ENCODE data around the gene ZNF3.

The ZNF3 gene

DNA sequence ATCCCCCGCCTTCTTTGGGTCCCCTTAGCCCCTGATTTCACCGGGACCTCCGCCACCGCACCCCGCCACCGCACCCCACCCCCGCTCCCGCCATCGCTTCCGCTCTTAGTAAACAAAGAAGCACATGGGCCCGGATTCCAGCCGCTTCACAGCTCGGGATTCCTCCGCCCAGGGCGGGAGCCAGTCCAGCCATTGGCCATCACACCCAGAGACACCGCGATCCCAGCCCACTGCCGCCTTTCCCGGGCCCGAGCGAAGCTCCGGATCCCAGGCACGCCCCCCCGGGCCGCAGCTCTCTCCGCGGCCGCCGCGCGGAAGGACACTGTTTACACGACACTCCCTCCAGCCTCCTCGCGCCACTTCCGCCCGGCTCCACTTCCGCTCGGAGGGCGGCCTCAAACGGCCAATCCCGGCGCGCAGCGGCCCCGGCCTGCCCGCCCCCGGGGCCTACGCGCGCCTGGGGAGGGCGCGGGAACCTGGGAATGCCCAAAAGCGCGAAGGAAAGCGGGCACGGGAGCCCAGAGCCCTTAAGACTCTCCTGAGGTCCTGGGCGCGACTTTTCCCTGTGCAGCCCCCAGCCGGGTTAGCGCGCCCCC, 19.0 kb upstream of the ZNF3 start:
- peak; percentile 99 for DNase-seq (ENCODE audit: low read depth)

DNA sequence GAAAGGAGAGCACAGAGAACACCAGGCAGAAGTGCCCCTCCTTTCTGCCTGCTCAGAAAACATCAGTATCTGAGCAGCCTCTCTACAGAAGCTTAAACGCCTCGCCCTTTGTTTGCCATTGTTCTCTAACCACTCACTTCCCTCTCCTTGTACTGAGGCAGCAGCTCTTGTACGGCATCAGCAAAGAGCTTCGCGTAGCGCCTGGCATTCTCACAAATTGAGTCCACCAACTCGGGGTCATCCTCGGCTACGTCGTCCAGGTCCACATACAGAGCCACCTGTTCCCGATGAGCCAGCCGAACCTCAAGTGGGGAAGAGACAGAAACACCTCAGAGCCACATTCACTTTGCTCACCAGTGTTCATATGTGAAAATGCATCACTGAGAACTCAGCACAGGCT, 17.9 kb upstream of the ZNF3 start:
- TF ChIP-seq, protein P1, sequence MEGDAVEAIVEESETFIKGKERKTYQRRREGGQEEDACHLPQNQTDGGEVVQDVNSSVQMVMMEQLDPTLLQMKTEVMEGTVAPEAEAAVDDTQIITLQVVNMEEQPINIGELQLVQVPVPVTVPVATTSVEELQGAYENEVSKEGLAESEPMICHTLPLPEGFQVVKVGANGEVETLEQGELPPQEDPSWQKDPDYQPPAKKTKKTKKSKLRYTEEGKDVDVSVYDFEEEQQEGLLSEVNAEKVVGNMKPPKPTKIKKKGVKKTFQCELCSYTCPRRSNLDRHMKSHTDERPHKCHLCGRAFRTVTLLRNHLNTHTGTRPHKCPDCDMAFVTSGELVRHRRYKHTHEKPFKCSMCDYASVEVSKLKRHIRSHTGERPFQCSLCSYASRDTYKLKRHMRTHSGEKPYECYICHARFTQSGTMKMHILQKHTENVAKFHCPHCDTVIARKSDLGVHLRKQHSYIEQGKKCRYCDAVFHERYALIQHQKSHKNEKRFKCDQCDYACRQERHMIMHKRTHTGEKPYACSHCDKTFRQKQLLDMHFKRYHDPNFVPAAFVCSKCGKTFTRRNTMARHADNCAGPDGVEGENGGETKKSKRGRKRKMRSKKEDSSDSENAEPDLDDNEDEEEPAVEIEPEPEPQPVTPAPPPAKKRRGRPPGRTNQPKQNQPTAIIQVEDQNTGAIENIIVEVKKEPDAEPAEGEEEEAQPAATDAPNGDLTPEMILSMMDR (conservative IDR thresholded peaks at IDR 0.05; ENCODE audit: low read depth, low read length), result no peak
- H3K4me3 ChIP-seq (ENCODE audit: low read depth, low read length), result peak overlapping the region; percentile 79
- DNase-seq (ENCODE audit: low read depth), result no peak

More for the DNA sequence above, 19.0 kb upstream of the ZNF3 start:
- H3K4me3 ChIP-seq (ENCODE audit: low read depth, low read length), result peak overlapping the region; percentile 79
- TF ChIP-seq, protein P1 (conservative IDR thresholded peaks at IDR 0.05; ENCODE audit: low read depth, low read length), result no peak

DNA sequence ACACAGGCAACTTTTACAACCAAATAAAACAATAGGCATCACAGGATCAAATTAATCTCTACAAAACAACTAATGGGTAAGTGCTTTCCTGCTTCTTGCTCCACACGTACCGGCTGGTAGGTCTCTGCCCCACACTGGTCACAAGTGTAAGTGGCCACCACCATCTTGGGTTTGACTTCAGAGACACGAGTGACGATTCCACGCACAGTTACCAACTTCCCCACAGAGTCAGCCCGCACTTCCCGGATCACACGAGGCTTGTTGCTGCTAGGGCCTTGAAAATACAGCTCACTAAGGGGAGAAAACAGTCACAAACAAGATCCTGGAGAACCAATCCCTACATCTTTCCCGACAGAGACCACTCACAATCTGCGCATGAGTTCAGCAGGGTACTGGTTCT, 17.4 kb upstream of the ZNF3 start:
- no peak overlapping the region for H3K4me3 ChIP-seq (ENCODE audit: low read depth, low read length)
- DNase-seq (ENCODE audit: low read depth), result no peak
- TF ChIP-seq, protein P1 (conservative IDR thresholded peaks at IDR 0.05; ENCODE audit: low read depth, low read length), result no peak

- no peak overlapping the region for H3K4me3 ChIP-seq (ENCODE audit: low read depth, low read length)
- TF ChIP-seq, protein P1 (conservative IDR thresholded peaks at IDR 0.05; ENCODE audit: low read depth, low read length), result no peak
- no peak for DNase-seq (ENCODE audit: low read depth)
Observed at GRCh38 chr7:100095704-100096103, 14.2 kb upstream of the ZNF3 start.

DNA sequence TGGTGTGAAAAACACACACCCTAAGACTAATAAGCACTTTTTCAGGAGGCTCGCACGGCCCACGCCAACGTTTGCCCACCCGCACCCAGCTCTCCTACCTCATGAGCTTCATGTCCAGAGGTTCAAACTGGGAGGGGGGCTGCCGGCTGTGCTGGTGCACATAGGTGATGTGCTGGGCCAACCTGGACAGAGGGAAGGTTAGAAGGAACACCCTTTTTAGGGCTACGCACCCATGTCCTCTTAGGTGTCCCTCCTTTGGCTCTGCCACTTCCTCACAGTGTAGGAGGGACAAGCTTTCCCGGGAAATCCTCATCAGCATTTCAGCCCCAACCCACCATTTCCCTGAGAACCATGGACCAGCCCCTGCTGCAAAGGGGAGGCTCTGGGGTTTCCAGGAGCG, 13.8 kb upstream of the ZNF3 start:
- no peak overlapping the region for H3K4me3 ChIP-seq (ENCODE audit: low read depth, low read length)
- no peak for DNase-seq (ENCODE audit: low read depth)
- TF ChIP-seq, protein P1 (conservative IDR thresholded peaks at IDR 0.05; ENCODE audit: low read depth, low read length), result no peak

DNA sequence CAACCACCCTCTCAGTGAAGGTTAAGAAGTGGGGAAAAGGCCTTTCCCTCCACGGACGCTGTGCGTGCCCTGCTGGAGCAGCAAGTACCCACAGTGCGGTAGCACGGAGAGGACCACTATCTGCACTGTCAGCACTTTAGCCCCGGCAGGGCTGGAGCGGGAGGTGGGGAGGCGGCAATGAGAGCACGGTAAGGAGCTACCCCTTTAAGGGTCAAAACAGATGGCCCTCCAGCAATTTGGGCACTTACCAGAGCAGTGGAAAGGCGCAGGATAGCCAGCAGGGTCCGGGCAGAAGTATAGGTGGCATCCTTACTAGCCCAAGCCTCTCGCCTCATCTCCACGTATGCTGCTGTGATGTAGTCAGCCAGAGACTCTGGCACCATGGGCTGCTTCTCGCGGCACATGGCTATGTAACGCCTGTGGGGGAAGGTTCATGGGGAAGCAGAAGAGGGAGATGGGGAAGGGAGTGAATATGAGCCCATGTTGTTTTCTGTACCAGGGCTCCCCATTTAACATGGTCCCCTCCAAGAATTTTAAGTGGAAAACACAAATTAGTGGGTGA, 12.5 kb upstream of the ZNF3 start:
- no peak for DNase-seq (ENCODE audit: low read depth)
- H3K4me3 ChIP-seq (ENCODE audit: low read depth, low read length), result no peak overlapping the region
- TF ChIP-seq, protein P1 (conservative IDR thresholded peaks at IDR 0.05; ENCODE audit: low read depth, low read length), result no peak

DNA sequence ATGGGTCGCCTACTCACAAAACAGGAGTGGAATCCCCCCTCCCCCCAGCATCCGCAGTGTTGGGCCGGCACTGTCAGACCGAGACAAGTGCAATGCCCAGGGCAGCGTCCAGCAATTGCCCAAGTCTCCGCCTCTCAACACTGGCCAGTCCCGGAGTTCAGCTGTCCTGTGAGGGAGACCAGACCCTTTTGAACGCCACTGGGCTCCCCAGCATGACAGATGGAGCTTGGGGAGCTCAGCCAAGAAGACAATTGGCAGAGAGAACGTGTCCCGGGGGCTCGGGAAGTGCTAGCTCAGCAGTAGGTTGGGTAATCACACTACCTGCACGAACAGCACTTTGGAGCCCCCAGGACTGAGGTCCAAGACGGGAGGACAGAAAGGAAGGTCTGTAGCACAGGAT, 12.0 kb upstream of the ZNF3 start:
- no peak overlapping the region for H3K4me3 ChIP-seq (ENCODE audit: low read depth, low read length)
- DNase-seq (ENCODE audit: low read depth), result no peak
- TF ChIP-seq, protein P1 (conservative IDR thresholded peaks at IDR 0.05; ENCODE audit: low read depth, low read length), result no peak
